ENCODE results near the gene CCND3.

- TF ChIP-seq CTCF (IDR thresholded peaks at IDR 0.05; ENCODE audit: insufficient read depth, low read depth, low read length) (no peak), EZH2 (IDR thresholded peaks at IDR 0.05; ENCODE audit: insufficient read depth, low read length) (no peak)
Observed at GRCh38 chr6:41934278-41935192, 7.1 kb downstream of the CCND3 start.

Data from astrocyte (in vitro differentiated cells and primary cell).